HG02973 (cell line): ENCODE measurements around the gene NSL1.
A peak's percentile ranks its signal among the peaks of the same experiment; 100 is the strongest.

Experiments
- ATAC-seq: cut with Tn5 transposase; IDR thresholded peaks from one replicate; pipeline ENCODE4 v1.9.1; 2021; ENCODE audit warnings: moderate library complexity; ENCODE audit not compliant: unreplicated experiment

The NSL1 gene

DNA sequence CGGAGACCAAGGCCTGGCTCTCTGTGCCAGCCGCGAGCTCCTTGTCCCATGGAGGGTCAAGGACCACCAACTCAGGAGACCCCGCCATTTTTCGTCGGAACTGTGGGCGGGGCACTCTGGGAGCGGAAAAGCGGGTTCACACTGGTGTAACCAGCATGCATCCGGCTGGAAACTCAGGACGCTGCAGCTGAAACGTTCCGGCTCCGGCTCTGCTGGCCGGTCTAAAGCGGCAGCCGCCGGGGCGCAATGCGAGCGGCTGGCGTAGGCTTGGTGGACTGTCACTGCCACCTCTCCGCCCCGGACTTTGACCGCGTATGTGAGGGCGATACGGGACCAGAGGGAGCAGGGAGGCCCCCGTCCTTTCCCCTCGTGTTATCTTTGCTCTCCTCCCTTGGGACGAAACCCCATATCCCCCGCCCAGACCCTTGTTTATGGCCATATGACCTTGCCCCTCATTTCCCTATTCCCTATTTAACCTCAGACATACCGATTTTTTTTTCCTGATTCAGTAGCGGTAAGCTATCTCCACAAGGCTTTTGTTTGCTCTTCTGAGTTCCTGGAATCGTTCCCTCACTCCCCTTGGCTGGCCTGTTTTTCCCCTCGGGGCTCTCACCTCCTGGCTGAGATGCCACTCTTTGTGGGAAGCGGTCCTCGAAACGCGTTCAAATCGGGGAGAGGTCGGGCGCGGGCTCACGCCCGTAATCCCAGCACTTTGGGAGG lies at the start of gene NSL1, which contains the start of gene TATDN3:
TSS of gene NSL1 (minus strand) at position 102 of the 720 bp plus-strand sequence. CDS start at position 88, 14 bp downstream.
TSS of gene TATDN3 (plus strand) at position 219 of the 720 bp plus-strand sequence. CDS start at position 247, 28 bp downstream.
- ATAC-seq, result peak; percentile 58

GRCh38 chr1:212838145-212838544 lies 46.6 kb upstream of the NSL1 start:
- ATAC-seq, result no peak

GRCh38 chr1:212833211-212834207 lies 41.9 kb upstream of the NSL1 start:
- peak; percentile 77 for ATAC-seq

GRCh38 chr1:212828395-212828794 lies 36.8 kb upstream of the NSL1 start:
- ATAC-seq, result no peak

GRCh38 chr1:212827831-212828278 lies 36.3 kb upstream of the NSL1 start:
- no peak for ATAC-seq

- ATAC-seq, result no peak
Observed at GRCh38 chr1:212827171-212827776, 35.7 kb upstream of the NSL1 start.

- ATAC-seq, result no peak
Observed at GRCh38 chr1:212825798-212826452, 34.3 kb upstream of the NSL1 start.

- no peak for ATAC-seq
Observed at GRCh38 chr1:212824201-212824600, 32.6 kb upstream of the NSL1 start.

GRCh38 chr1:212822956-212823355 lies 31.4 kb upstream of the NSL1 start:
- no peak for ATAC-seq

DNA sequence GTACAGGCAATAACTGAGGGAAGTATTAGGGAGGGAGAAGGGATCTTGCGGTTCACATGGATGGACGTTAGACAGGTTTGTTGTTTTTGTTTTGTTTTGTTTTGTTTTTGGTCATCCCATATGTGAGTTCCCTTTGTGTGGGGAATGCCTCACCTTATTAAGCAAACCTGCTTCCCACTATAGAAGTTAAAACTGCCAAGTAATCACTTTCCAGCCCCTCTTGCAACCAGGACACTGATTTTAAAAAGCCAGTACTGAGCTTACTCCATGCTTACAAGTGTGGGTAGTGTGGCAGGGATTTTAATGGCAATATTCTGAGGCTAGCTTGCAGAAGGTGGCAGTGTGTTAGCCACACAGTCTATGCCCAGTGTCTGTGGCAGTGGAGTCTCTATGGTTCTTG lies 29.4 kb upstream of the NSL1 start:
- no peak for ATAC-seq

- ATAC-seq, result peak; percentile 58
Observed at GRCh38 chr1:212819726-212820125, 28.1 kb upstream of the NSL1 start.

DNA sequence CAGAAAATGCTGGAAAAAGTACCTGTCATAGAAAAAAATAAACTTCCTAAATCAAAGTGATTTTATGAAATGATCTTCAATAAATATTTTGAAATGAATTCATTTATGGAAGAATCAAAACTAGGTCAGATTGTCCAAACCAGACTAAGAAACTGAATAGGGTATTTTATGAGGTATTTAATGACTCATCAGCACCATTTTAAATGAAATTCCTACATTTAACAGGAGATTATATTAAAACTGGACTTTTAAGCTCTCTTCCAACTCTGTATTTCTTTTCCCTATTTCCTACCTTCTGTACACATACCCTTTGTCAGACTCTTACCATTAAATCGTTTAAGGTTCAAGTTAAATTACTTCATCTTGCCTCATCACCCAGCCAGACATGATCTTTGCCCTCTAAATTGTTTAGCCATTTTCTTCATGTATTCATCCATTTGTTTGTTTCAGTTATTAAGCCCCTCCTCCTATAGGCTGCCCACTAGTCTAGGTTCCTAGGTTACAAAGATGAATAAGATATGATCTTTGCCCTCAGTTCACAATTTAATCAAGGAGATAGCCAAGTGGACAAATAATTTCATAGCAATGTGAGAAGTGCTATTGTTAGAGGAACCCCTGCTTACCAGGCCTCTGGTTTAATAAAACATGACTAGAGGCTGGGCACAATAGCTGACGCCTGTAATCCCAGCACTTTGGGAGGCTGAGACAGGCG lies 25.1 kb upstream of the NSL1 start:
- ATAC-seq, result no peak

DNA sequence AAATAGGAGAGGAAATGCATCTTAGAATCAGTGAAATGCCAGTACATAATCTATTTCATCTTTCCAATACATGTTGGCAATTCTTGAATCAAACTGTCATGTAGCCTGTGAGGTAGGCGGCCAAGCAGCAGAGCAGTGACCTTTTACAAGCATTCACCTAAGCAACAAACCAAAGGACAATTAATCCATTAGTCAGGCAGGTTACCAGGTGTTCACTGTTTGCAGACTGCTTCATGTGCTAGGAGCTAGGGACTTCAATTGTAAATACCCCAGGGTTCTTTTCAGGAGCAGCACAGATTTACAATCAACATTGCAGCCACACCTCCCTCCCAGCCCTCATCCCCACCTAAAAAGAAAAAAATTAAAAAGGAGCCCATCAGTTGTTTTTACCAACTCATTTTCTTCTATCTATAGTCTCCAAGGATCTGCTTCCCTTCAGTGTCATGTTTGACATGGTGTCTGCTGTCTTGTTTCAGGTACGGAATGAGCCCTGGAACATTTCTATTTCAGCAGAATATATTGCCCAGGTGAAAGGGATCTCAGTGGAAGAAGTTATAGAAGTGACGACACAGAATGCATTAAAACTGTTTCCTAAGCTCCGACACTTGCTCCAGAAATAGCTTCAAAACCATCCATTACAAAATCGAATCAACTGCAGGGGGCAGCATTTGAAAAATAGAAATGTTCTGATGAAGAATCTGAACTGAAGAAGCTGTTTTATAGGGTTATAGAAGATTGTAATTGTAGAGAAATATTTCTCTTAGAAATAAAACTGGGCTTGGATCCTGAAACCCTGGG lies 23.2 kb upstream of the NSL1 start:
- ATAC-seq, result no peak

- no peak for ATAC-seq
Observed at GRCh38 chr1:212805767-212806166, 14.2 kb upstream of the NSL1 start.

DNA sequence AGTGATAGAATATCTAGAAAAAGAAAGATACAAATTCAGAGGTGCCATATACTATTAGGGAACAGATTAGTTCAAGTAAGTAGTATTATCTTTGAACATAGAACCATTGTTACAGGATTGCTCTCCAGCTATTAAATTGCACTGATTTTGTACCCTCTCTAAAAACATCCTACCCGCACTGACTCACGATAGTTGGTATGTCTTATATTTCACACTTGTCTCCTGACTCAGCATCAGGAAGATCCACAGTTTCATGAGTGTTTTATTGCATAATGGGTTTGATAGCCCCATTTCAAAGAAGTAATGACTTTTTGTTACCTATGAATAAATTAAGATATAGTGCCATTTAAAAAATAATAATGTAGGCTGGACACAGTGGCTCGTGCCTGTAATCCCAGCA lies 6.1 kb upstream of the NSL1 start:
- ATAC-seq, result no peak

- ATAC-seq, result peak; percentile 84
Observed at GRCh38 chr1:212794561-212795014, 3.0 kb upstream of the NSL1 start.

DNA sequence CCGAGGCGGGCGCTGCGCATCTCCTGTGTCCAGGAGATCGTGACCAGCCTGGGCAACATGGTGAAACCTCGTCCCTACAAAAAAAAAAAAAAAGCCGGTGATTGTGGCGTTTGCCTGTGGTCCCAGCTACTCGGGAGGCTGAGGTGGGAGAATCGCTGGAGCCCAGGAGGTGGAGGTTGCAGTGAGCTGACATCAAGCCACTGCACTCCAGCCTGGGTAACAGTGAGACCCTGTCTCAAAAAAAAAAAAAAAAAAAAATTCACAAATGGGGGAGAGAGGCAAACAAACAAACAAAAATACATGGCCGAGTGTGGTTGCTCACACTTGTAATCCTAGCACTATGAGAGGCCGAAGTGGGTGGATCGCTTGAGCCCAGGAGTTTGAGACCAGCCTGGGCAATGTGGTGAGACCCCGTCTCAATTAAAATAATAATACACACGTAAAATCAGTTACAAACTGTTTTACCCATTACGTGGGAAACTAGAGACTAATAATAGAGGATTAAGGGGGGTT lies 875 bp upstream of the NSL1 start:
- no peak for ATAC-seq

DNA sequence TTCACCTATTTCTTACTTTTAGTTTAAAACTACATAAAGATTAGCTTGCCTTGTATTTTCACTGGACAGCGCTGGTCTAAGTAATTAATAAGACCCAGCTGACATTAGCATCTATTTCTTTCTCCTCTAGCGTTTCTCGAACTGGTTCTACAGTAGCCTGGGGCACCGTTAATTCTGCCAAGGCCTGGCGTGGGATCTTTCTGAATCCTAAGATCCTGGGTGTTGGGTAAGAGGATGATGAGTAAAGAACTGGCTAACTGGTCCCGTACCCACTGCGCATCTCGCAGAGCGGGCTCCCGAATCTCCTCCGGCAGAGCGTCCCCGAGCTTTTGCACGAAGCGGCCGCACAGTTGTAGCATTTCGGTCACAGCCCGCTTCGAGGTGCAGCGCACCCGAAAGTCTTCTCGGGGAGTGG lies 309 bp downstream of the NSL1 start:
- ATAC-seq, result peak; percentile 28

DNA sequence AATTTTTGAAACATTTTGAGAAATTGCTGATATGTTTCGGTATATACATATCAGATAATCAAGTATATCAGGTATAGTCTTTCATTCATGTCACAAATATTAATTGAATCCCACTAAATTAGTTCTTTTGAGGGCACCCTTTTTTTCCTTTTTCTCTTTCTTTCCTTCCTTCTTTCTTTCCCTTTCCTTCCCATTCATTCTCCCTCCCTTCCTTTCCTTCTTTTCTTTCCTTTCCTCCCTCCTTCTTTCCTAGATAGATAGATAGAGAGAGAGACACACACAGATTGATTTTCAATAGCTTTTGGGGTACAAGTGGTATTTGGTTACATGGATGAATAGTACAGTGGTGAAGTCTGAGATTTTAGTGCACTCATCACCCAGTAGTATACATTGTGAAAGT lies 5.7 kb downstream of the NSL1 start:
- ATAC-seq, result no peak
